A673 (cell line): Measurements from ENCODE around the gene CLASRP.

Experiments used
- EZH2 ChIP-seq: fragments of 200-600 bp; sonication (generic); IDR thresholded peaks from 2 replicates; pipeline ENCODE4 v1.6.1; 2017; ENCODE audit warnings: borderline replicate concordance, low read depth, mild to moderate bottlenecking, mixed read lengths, antibody characterized with exemption, low read length; ENCODE audit not compliant: poor library complexity, severe bottlenecking
- TF ChIP-seq, protein P1 (sequence below): fragments of 300-800, 200-600 bp; sonication (generic); conservative IDR thresholded peaks from 2 replicates; pipeline ENCODE4 v1.5.1; 2017; ENCODE audit warnings: low read depth, mild to moderate bottlenecking, antibody characterized with exemption, low read length, moderate library complexity, mixed read lengths

DNA sequence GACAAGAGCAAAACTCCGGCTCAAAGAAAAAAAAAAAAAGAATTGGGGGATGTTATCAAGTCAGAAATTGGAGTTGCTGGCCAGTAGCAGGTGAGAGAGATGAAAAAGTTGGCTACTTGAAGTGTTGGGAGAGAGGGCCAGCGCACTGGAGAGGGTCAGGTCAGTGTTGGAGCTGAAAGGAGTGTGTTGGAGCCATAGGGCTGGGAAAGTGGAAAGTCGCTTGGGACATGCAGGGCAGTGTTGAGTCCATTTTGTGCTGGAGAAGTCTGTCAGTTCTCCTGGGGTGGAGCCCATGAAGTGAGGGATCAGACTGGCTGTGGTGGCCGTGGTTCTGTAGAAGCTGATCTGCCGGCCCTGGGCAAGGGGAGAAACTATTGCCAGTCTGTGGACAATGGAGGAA, 55.9 kb downstream of the CLASRP start:
- no peak for TF ChIP-seq EZH2
- TF ChIP-seq, protein P1, sequence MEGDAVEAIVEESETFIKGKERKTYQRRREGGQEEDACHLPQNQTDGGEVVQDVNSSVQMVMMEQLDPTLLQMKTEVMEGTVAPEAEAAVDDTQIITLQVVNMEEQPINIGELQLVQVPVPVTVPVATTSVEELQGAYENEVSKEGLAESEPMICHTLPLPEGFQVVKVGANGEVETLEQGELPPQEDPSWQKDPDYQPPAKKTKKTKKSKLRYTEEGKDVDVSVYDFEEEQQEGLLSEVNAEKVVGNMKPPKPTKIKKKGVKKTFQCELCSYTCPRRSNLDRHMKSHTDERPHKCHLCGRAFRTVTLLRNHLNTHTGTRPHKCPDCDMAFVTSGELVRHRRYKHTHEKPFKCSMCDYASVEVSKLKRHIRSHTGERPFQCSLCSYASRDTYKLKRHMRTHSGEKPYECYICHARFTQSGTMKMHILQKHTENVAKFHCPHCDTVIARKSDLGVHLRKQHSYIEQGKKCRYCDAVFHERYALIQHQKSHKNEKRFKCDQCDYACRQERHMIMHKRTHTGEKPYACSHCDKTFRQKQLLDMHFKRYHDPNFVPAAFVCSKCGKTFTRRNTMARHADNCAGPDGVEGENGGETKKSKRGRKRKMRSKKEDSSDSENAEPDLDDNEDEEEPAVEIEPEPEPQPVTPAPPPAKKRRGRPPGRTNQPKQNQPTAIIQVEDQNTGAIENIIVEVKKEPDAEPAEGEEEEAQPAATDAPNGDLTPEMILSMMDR, result no peak
